ENCODE data around the gene TRAPPC5. TPM values are rescaled to one million over a fixed set of nuclear protein-coding genes. Genes with fewer than 3 reads are reported as not detected.

TRAPPC5 gene
- total RNA-seq, 2 experiments from 2014 or later: 91.5 to 150 TPM

- DNase-seq (ENCODE audit: low spot score): no peak
- H3K9me2 ChIP-seq (ENCODE audit: insufficient read depth, low read length): no peaks in the 10 kb centered on the region
- no peak overlapping the region for H3K27ac ChIP-seq (ENCODE audit: low read depth, low read length, poor library complexity, severe bottlenecking)
- no peak overlapping the region for H2AFZ ChIP-seq (ENCODE audit: low read length)
- H3K9me3 ChIP-seq (ENCODE audit: low read length): no peaks in the 10 kb centered on the region
- H3K36me3 ChIP-seq (ENCODE audit: insufficient read depth, low read length): no peaks in the 10 kb centered on the region
- ChIA-PET CTCF (ENCODE audit: unreplicated experiment) (no interaction called here), POLR2A (no interaction called here)
- no peak overlapping the region for H3K4me2 ChIP-seq (ENCODE audit: low read length)
- no TSS peak for BruUV-seq (replicated peaks)
- intact Hi-C loops (cut with micrococcal nuclease; ENCODE audit: unreplicated experiment): no loop called here
- TF ChIP-seq CTCF (conservative IDR thresholded peaks at IDR 0.05; ENCODE audit: low read length): no peak
- TF ChIP-seq EZH2phosphoT487 (IDR thresholded peaks at IDR 0.05; ENCODE audit: borderline replicate concordance, low read depth, low read length): no peak
- no peaks in the 10 kb centered on the region for H3K79me2 ChIP-seq (ENCODE audit: insufficient read depth, low read depth, low read length)
- H3K4me1 ChIP-seq (ENCODE audit: insufficient read depth, low read length, poor library complexity, severe bottlenecking): peaks cover 84% of the 10 kb centered on the region
- H3K4me3 ChIP-seq (ENCODE audit: low read depth, low read length, poor library complexity, severe bottlenecking): no peak overlapping the region
- H4K20me1 ChIP-seq (ENCODE audit: insufficient read depth, low read length): no peaks in the 10 kb centered on the region
These were observed 23.8 kb downstream of the TRAPPC5 start for GRCh38 chr19:7704280-7705060.

- Histone ChIP-seq H3K4me2 (ENCODE audit: low read length) (peak overlapping the region; percentile 47), H3K36me3 (ENCODE audit: insufficient read depth, low read length) (no peaks in the 10 kb centered on the region), H3K9me3 (ENCODE audit: low read length) (no peaks in the 10 kb centered on the region), H2AFZ (ENCODE audit: low read length) (peak overlapping the region; percentile 33; the same call in 1 of the 2 replicates), H3K27ac (ENCODE audit: low read depth, low read length, poor library complexity, severe bottlenecking) (peak overlapping the region; percentile 51), H3K79me2 (ENCODE audit: insufficient read depth, low read depth, low read length) (no peaks in the 10 kb centered on the region), H4K20me1 (ENCODE audit: insufficient read depth, low read length) (no peaks in the 10 kb centered on the region), H3K4me3 (ENCODE audit: low read depth, low read length, poor library complexity, severe bottlenecking) (peak overlapping the region; percentile 18), H3K9me2 (ENCODE audit: insufficient read depth, low read length) (no peaks in the 10 kb centered on the region), H3K4me1 (ENCODE audit: insufficient read depth, low read length, poor library complexity, severe bottlenecking) (peaks cover 75% of the 10 kb centered on the region)
- no peak for TF ChIP-seq CTCF (conservative IDR thresholded peaks at IDR 0.05; ENCODE audit: low read length)
- no peak for TF ChIP-seq EZH2phosphoT487 (IDR thresholded peaks at IDR 0.05; ENCODE audit: borderline replicate concordance, low read depth, low read length)
- no TSS peak for BruUV-seq (replicated peaks)
- ChIA-PET CTCF (ENCODE audit: unreplicated experiment) (no interaction called here), POLR2A (no interaction called here)
- intact Hi-C loops (cut with micrococcal nuclease; ENCODE audit: unreplicated experiment): no loop called here
- peak; percentile 71 for DNase-seq (ENCODE audit: low spot score)
These were observed 25.0 kb downstream of the TRAPPC5 start for GRCh38 chr19:7705387-7706187.
